GM21367 (cell line): ENCODE measurements around the gene TAPBPL.
"Not testable (repeated sequence)": the region's sequence is repeated elsewhere in the genome, so short reads cannot be mapped to it uniquely, and the experiment has no call there.

Source experiments
- ATAC-seq: cut with Tn5 transposase; IDR thresholded peaks from one replicate; pipeline ENCODE4 v1.9.1; 2021; ENCODE audit not compliant: unreplicated experiment

Gene TAPBPL

DNA sequence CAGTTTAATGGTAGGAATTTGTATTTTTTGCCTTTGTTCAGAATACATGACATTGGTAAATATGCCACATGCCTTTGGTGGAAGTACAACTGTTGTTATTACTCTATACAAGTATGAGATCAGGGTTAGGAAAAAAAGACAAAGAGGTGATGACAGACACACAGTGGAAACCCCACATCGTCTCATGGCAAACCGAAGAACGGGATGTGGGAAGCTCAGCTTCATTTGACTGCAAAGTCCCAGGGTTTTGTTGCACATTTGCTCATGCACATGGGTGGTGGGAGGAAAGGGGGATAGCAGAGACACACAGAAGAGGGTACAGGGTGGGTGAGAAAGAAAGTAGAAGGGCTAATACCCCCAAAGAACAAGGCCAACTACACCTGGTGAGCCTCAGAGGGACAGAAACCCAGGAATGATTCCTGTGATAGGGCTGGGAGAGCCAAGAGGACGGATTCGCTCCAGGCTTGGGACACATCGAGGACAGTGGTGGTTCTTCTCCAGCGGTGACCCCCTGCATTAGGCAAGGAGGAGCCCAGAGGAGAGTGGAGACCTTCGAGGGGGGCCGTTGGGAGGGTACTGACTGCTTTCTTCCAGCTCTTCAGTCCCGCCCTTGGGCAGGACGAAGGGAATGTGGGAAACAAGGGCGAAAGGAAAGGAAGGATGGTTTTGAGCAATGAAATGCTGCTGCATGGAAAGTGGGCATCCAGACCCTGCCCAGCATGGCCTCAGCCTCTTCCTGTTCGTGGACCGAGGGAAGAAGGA is 10.6 kb downstream of the TAPBPL start:
- no peak for ATAC-seq

GRCh38 chr12:6463216-6463615 is 11.4 kb downstream of the TAPBPL start:
- ATAC-seq, result no peak

GRCh38 chr12:6463858-6464257 is 12.0 kb downstream of the TAPBPL start:
- ATAC-seq, result no peak

GRCh38 chr12:6464531-6464930 is 12.7 kb downstream of the TAPBPL start:
- no peak for ATAC-seq

GRCh38 chr12:6465467-6466183 is 13.8 kb downstream of the TAPBPL start:
- ATAC-seq, result no peak

DNA sequence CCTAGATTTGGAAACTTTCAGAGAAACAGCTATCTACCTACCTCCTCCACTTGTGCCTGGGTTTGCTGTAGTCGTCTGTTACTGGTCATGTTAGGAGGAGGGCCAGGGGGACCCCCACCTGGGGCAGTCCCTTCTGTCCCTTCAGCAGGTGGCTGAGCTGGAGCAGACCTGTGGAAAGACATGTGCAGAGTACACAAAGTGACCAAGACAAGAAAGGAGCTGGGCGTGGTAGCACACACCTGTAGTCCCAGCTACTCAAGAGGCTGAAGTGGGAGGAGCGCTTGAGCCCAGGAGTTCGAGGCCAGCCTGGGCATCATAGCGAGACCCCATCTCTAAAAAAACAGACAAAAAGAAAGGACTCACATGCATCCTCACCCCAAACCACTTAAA is 14.3 kb downstream of the TAPBPL start:
- ATAC-seq, result no peak

- not testable (repeated sequence) for ATAC-seq
These were observed 14.9 kb downstream of the TAPBPL start for GRCh38 chr12:6466751-6467150.

DNA sequence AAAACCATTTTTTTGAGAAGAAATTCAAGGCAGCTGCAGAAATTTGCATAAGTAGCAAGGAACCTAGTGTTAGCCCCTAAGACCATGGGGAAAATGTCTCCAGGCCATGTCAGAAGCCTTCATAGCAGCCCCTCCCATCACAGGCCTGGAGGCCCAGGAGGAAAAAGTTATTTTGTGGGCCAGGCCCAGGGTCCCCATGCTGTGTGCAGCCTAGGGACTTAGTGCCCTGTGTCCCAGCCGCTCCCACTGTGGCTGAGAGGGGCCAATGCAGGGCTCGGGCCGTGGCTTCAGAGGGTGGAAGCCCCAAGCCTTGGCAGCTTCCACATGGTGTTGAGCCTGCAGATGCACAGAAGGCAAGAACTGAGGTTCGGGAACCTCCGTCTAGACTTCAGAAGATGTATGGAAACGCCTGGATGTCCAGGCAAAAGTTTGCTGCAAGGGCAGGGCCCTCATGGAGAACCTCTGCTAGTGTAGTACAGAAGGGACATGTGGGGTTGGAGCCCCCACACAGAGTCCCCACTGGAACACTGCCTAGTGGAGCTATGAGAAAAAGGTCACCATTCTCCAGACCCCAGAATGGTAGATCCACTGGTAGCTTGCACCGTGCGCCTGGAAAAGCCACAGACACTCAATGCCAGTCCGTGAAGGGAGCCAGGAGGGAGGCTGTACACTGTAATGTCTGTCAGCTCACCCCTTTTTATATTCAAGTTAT is 15.9 kb downstream of the TAPBPL start:
- ATAC-seq, result not testable (repeated sequence)

DNA sequence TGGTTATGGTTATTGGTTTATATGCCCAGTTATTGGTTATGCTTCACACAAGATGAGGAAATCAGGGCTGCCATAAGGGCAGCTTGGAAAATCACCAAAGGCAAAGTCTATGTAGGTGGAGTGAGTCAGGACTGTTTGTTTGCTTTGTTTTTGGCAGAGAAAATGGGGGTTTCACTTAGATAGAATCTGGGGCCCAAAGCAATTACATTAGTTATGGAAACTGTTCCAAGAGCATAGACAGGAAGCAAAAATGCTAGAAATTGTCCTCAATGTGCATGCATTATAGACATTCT is 16.4 kb downstream of the TAPBPL start:
- ATAC-seq, result no peak

DNA sequence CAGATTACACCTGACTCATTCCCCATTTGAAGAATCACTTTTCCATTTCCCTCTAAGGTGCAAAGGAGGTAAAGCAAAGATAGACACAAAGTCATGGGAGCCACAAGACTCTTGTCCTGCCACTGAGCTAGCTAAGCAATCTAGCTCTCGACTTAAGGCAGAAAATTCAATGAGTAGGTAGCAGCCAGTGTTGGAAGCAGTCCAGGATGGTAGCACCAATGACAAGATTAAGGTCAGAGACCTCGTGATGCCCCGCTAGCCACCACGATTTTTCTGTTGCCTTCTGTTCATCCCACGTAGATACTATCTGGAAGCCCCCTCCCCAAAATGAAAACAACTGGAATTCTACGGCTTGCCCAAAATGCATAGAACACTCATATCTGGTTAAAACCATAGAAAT is 17.2 kb downstream of the TAPBPL start:
- no peak for ATAC-seq

GRCh38 chr12:6469609-6470374 is 17.9 kb downstream of the TAPBPL start:
- no peak for ATAC-seq

GRCh38 chr12:6470375-6471163 is 18.7 kb downstream of the TAPBPL start, which contains the start of gene VAMP1:
Gene VAMP1 (minus strand): TSS chr12:6470677. CDS start chr12:6470531, 146 bp downstream.
- peak; percentile 77 for ATAC-seq

GRCh38 chr12:6471989-6472360 is 20.1 kb downstream of the TAPBPL start:
- no peak for ATAC-seq

- ATAC-seq, result no peak
These were observed 20.6 kb downstream of the TAPBPL start for GRCh38 chr12:6472491-6472890.

GRCh38 chr12:6475233-6475975 is 23.6 kb downstream of the TAPBPL start:
- not testable (repeated sequence) for ATAC-seq

GRCh38 chr12:6476489-6476888 is 24.6 kb downstream of the TAPBPL start:
- no peak for ATAC-seq

- ATAC-seq, result not testable (repeated sequence)
These were observed 25.9 kb downstream of the TAPBPL start for GRCh38 chr12:6477601-6478377.

DNA sequence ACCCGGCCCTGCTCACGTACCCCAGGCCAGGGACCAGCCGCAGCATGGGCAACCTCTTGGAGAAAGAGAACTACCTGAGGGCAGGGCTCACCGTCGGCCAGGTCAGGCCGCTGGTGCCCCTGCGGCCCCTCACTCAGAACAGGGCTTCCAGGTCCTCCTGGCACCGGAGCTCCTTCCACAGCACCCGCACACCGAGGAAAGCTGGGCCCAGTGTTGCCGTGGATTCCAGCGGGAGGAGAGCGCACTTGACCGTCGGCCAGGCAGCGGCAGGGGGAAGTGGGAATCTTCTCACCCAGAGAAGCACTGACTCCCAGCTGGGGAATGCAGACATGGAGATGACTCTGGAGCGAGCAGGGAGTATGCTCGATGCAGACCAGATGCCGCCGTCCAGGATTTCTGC is 26.6 kb downstream of the TAPBPL start:
- ATAC-seq, result no peak

GRCh38 chr12:6488240-6488639 is 36.4 kb downstream of the TAPBPL start:
- ATAC-seq, result no peak
